Measurements from ENCODE around the gene BTBD2.

DNA sequence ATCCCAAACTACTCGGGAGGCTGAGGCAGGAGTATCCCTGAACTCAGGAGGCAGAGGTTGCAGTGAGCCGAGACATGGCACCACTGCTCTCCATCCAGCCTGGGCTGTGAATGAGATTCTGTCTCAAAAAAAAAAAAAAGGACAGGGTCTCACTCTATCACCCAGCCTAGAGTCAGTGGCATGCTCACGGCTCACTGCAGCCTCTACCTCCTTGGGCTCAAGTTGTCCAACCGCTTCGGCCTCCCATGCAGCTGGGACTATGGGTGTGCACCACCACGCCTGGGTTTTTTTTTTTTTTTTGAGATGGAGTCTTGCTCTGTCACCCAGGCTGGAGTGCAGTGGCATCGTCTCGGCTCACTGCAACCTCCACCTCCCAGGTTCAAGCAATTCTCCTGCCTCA, 20.9 kb upstream of the BTBD2 start:
- no peak for TF ChIP-seq GATA2 (IDR thresholded peaks at IDR 0.05; ENCODE audit: low read depth, low read length)
- no peak for TF ChIP-seq GATA3 (IDR thresholded peaks at IDR 0.05; ENCODE audit: low read depth, low read length)

All from SH-SY5Y (cell line).